Neural crest cell (in vitro differentiated cells): ENCODE data around the gene HYAL3. TPM values are rescaled to one million over a fixed set of nuclear protein-coding genes. Genes with fewer than 3 reads are reported as not detected.
"Not testable (repeated sequence)": the region's sequence is repeated elsewhere in the genome, so short reads cannot be mapped to it uniquely, and the experiment has no call there.

Experiments
- DNase-seq: peaks from one replicate; pipeline ENCODE4 v3.0.0; 2021; ENCODE audit warnings: low read depth, mixed read lengths, low spot score
- H3K27ac Mint-ChIP-seq: one replicate; pipeline ENCODE4 v1.8.0; 2021; ENCODE audit warnings: mild to moderate bottlenecking, mixed read lengths; ENCODE audit not compliant: unreplicated experiment
- H3K27me3 Mint-ChIP-seq: 2 replicates; pipeline ENCODE4 v1.8.0; 2021; ENCODE audit warnings: low read depth, mild to moderate bottlenecking, mixed read lengths
- H3K36me3 Mint-ChIP-seq: 2 replicates; pipeline ENCODE4 v1.8.0; 2021; ENCODE audit warnings: low read depth, mild to moderate bottlenecking, mixed read lengths
- H3K4me1 Mint-ChIP-seq: 2 replicates; pipeline ENCODE4 v1.8.0; 2021; ENCODE audit warnings: mixed read lengths
- H3K4me3 Mint-ChIP-seq: one replicate; pipeline ENCODE4 v1.8.0; 2021; ENCODE audit warnings: mild to moderate bottlenecking, mixed read lengths
- H3K9me3 Mint-ChIP-seq: 2 replicates; pipeline ENCODE4 v1.8.0; 2021; ENCODE audit warnings: mixed read lengths
- total RNA-seq: library from RNA; stranded (reverse); gene quantifications from 2 replicates; pipeline ENCODE4 v1.2.1, GENCODE V29; 2021
- TF ChIP-seq, protein P1 (sequence below): fragments of 200-600 bp; sonication (generic); conservative IDR thresholded peaks from 2 replicates; pipeline ENCODE4 v1.5.0; 2021; ENCODE audit warnings: antibody characterized with exemption, mild to moderate bottlenecking

HYAL3 gene
- total RNA-seq, 1 donor from 2014 or later, result 4.4 TPM

DNA sequence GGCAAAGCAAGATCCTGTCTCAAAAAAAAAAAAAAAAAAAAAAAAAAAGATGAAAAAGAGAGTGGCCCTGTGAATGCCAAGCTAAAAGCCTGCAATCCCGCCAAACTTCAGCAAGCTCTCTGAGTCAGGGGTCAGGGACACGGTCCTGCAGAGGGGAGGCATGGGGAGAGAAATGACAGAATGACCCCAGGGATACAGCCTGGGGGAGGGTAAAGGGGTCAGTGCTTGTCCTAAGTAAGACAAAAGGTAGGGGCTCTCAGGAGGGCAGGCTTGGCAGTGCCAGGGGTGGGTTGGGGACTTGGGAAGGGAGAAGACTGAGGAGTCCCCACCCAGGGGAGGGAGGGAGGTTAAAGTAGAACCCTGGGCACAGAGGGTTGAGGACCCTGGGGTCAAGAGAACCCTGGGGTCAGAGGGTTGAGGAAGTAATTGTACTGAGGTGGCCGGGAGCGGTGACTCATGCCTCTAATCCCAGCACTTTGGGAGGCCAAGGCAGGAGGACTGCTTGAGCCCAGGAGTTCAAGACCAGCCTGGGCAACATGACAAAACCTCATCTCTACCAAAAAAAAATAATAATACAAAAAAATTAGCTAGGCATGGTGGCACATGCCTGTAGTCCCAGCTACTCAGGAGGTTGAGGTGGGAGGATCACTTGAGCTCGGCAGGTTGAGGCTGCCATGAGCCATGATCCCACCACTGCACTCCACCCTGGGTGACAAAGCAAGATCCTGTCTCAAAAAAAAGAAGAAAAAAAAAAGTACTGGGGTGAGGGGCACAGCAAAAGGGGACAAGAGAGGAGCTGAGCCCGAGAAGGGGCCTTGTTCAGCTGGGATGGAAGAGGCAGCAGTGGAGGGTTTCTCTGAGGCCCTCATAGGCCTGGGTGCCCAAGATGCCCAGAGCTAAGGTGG lies 35.5 kb downstream of the HYAL3 start:
- Mint-ChIP-seq H3K9me3 (no peaks in the 10 kb centered on the region), H3K27ac (no peak overlapping the region), H3K27me3 (peaks cover 10% of the 10 kb centered on the region), H3K4me3 (peak overlapping the region; percentile 62), H3K4me1 (peaks cover 54% of the 10 kb centered on the region), H3K36me3 (no peaks in the 10 kb centered on the region)
- TF ChIP-seq, protein P1, sequence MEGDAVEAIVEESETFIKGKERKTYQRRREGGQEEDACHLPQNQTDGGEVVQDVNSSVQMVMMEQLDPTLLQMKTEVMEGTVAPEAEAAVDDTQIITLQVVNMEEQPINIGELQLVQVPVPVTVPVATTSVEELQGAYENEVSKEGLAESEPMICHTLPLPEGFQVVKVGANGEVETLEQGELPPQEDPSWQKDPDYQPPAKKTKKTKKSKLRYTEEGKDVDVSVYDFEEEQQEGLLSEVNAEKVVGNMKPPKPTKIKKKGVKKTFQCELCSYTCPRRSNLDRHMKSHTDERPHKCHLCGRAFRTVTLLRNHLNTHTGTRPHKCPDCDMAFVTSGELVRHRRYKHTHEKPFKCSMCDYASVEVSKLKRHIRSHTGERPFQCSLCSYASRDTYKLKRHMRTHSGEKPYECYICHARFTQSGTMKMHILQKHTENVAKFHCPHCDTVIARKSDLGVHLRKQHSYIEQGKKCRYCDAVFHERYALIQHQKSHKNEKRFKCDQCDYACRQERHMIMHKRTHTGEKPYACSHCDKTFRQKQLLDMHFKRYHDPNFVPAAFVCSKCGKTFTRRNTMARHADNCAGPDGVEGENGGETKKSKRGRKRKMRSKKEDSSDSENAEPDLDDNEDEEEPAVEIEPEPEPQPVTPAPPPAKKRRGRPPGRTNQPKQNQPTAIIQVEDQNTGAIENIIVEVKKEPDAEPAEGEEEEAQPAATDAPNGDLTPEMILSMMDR, result no peak
- DNase-seq, result no peak

DNA sequence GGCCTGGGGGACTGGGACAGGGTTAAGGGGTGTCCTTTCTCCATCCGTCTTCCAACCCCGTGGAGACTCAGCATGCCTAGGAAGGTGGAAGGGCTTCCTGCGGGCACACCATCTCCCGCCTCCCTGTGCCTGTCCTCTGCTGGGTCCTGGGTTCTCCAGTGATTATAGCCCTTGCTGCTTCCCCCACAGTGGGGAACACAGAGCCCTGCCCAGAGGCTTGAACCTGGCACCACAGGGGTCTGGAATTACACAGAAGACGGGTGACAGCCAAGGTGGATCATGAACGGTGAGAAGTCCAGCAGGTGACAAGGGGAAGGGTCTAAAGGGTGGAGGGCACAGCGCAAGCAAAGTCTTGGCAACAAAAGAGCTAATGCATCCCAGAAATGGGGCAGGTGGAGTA lies 36.4 kb downstream of the HYAL3 start:
- Mint-ChIP-seq H3K36me3 (no peaks in the 10 kb centered on the region), H3K27ac (no peak overlapping the region), H3K4me3 (peak overlapping the region; percentile 62), H3K9me3 (no peaks in the 10 kb centered on the region), H3K27me3 (peaks cover 5% of the 10 kb centered on the region), H3K4me1 (peaks cover 58% of the 10 kb centered on the region)
- TF ChIP-seq, protein P1, result no peak
- no peak for DNase-seq

DNA sequence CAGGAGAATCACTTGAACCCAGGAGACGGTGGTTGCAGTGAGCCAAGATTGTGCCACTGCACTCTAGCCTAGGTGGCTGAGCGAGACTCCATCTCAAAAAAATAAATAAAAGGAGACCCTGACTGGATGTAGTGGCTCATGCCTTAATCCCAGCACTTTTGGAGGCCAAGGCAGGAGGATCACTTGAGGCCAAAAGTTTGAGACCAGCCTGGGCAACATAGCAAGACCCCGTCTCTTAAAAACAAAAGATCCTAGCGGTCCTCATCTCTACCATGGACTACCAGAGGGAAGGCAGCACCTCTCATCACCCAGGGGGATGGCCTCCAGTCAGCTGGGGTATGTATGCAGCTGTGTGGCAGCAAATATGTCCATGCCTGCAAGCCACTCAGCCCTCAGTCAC lies 37.0 kb downstream of the HYAL3 start:
- not testable (repeated sequence) for H3K27me3 Mint-ChIP-seq, H3K36me3 Mint-ChIP-seq, H3K27ac Mint-ChIP-seq, H3K9me3 Mint-ChIP-seq, DNase-seq
- H3K4me3 Mint-ChIP-seq, result peak overlapping the region; percentile 62
- peaks cover 62% of the 10 kb centered on the region for H3K4me1 Mint-ChIP-seq

DNA sequence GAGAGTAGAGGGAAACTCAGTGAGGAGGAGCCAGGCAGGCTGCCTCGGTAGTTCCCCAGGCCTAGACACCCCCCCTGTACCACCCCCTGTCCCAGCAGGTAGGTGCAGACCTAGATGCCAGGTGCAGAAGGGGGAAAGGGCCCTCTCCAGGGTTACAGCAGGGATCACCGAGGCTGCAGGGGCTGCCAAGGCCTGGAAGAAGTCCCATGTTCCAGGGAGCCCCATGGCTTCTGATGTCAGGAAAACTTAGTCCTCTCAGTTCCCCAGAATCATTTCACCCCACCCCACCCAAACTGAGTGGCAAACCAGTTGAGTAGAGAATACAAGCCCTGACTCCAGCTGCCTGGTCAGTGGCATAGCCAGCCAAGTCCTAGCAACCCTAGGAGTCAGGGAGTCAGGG lies 37.7 kb downstream of the HYAL3 start:
- DNase-seq, result no peak
- Mint-ChIP-seq H3K4me1 (peaks cover 69% of the 10 kb centered on the region), H3K9me3 (no peaks in the 10 kb centered on the region), H3K27ac (peak overlapping the region; percentile 97), H3K27me3 (peaks cover 4% of the 10 kb centered on the region), H3K4me3 (peak overlapping the region; percentile 49), H3K36me3 (peaks cover 5% of the 10 kb centered on the region)
- TF ChIP-seq, protein P1, result no peak

DNA sequence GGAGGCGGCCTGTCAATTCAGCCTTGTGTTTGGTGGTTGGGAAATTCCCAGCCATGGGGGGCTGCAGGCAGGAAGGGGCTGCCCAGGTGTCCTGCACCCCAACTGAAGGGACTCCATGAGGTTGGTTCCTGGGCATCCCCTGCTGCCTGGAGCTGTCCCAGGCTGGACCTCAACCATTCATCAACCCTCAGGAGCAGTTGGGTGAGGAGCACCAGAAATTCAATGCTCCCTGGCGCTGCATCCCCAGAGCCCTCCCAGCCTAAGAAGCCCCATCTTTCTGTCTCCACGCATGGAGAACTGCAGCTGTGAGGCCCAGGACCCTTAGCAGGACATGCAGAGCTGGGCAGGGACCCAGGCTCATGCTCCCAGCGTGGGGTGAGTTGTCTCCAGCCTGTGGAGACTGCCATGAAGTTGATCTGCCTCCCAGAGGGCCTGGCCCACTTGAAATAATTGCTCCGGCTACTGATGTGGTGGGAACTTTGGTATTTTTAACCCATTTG lies 38.2 kb downstream of the HYAL3 start:
- DNase-seq, result no peak
- Mint-ChIP-seq H3K4me3 (peak overlapping the region; percentile 49), H3K27me3 (peaks cover 3% of the 10 kb centered on the region), H3K36me3 (peaks cover 5% of the 10 kb centered on the region), H3K4me1 (peaks cover 69% of the 10 kb centered on the region), H3K9me3 (no peaks in the 10 kb centered on the region), H3K27ac (peak overlapping the region; percentile 97)
- TF ChIP-seq, protein P1, result no peak
